Measurements from ENCODE around the gene DMAC2.

GRCh38 chr19:41445575-41445974, 5.9 kb upstream of the DMAC2 start:
- TF ChIP-seq POLR2A (IDR thresholded peaks at IDR 0.05) (no peak), CTCF (IDR thresholded peaks at IDR 0.05) (no peak)

Data from right lobe of liver (tissue), 4 donors.